Prostate gland (tissue), 2 donors: ENCODE results near the gene VEGFB. TPM values are rescaled to one million over a fixed set of nuclear protein-coding genes. Genes with fewer than 3 reads are reported as not detected.

Source experiments
- DNase-seq: peaks from one replicate; pipeline ENCODE4 v3.0.0-alpha.2; 2019; ENCODE audit warnings: low spot score
- H3K27ac ChIP-seq, 2 donors: fragments of 200-600 bp; sonication (generic); 2 replicates each; pipeline ENCODE4 v1.5.1; 2017 to 2019
- H3K27me3 ChIP-seq: fragments of 200-600 bp; sonication (generic); replicated peaks from 2 replicates; pipeline ENCODE4 v1.5.1; 2019; ENCODE audit not compliant: insufficient read depth
- H3K36me3 ChIP-seq, 2 donors: fragments of 200-600 bp; sonication (generic); 1 replicate in 1 of 2; 2 replicates in 1 of 2; pipeline versions ENCODE4 v1.5.1 to v1.8.1; 2017 to 2019
- H3K4me1 ChIP-seq: fragments of 200-600 bp; sonication (generic); replicated peaks from 2 replicates; pipeline ENCODE4 v1.5.1; 2019
- H3K4me3 ChIP-seq, 2 donors: fragments of 200-600 bp; sonication (generic); 2 replicates each; pipeline ENCODE4 v1.5.1; 2017 to 2019
- H3K9me3 ChIP-seq: fragments of 200-600 bp; sonication (generic); 2 replicates; pipeline ENCODE4 v1.5.1; 2017
- CTCF ChIP-seq, 4 experiments: fragments of 200-600 bp in 2 of 4; fragments of 450-650 bp in 2 of 4; sonication (generic) in 2 of 4; IDR thresholded peaks; 1 replicate in 3 of 4; 2 replicates in 1 of 4; pipeline ENCODE4 v1.5.1; 2016 to 2019; ENCODE audit warnings: antibody characterized with exemption in 4 of 4, mild to moderate bottlenecking in 2 of 4, moderate library complexity in 2 of 4
- POLR2A ChIP-seq: fragments of 450-650 bp; IDR thresholded peaks from one replicate; pipeline ENCODE4 v1.6.1; 2016; ENCODE audit warnings: antibody characterized with exemption, mild to moderate bottlenecking
- POLR2AphosphoS5 ChIP-seq: sonication (generic); formaldehyde crosslinking; IDR thresholded peaks from one replicate; pipeline ENCODE4 v1.6.1; 2017; ENCODE audit warnings: antibody characterized with exemption
- WGBS: methylation state at CpG from one replicate; pipeline ENCODE4 v1.1.5; 2018; 5-methylcytosine and 5-hydroxymethylcytosine counted together
- intact Hi-C: fragments of 100-400 bp; cut with DNase I; formaldehyde crosslinking; loops from one replicate; pipeline ENCODE4 v1.14.2; 2022
- total RNA-seq, 2 donors: library from RNA; depleted of rRNA; stranded (reverse); fragments of >200 nt; gene quantifications; one replicate each; pipeline ENCODE4 v1.1.0, GENCODE V29; 2016

The VEGFB gene
- total RNA-seq, 2 donors from 2014 or later, result 50.9 to 91.2 TPM

GRCh38 chr11:64275841-64276240, 41.5 kb downstream of the VEGFB start:
- Histone ChIP-seq H3K27me3 (no peaks in the 10 kb centered on the region), H3K4me1 (no peaks in the 10 kb centered on the region), H3K27ac (no peak overlapping the region), H3K36me3 (no peaks in the 10 kb centered on the region), H3K9me3 (no peaks in the 10 kb centered on the region), H3K4me3 (no peak overlapping the region)
- WGBS, result 60% methylated on average over 2 of the region's 2 CpGs
- TF ChIP-seq POLR2AphosphoS5 (no peak), CTCF (IDR thresholded peaks at IDR 0.05) (no peak), POLR2A (no peak)
- no peak for DNase-seq
- intact Hi-C loops, result no loop called here

GRCh38 chr11:64276653-64277431, 42.5 kb downstream of the VEGFB start:
- 61% methylated on average over 17 of the region's 17 CpGs for WGBS
- no peaks in the 10 kb centered on the region for H3K4me1 ChIP-seq
- no peaks in the 10 kb centered on the region for H3K9me3 ChIP-seq
- intact Hi-C loops, result no loop called here
- TF ChIP-seq CTCF (IDR thresholded peaks at IDR 0.05) (no peak), POLR2AphosphoS5 (no peak), POLR2A (no peak)
- H3K4me3 ChIP-seq, result no peak overlapping the region
- H3K27me3 ChIP-seq, result no peaks in the 10 kb centered on the region
- DNase-seq, result no peak
- H3K36me3 ChIP-seq, result no peaks in the 10 kb centered on the region
- H3K27ac ChIP-seq, result no peak overlapping the region

- 81% methylated on average over 8 of the region's 8 CpGs for WGBS
Observed at GRCh38 chr11:64278576-64279190, 44.3 kb downstream of the VEGFB start.

GRCh38 chr11:64281957-64282770, 47.8 kb downstream of the VEGFB start:
- WGBS, result 93% methylated on average over 22 of the region's 22 CpGs
- Histone ChIP-seq H3K9me3 (no peaks in the 10 kb centered on the region), H3K4me1 (peaks cover 7% of the 10 kb centered on the region), H3K36me3 (no peaks in the 10 kb centered on the region), H3K27ac (no peak overlapping the region), H3K4me3 (no peak overlapping the region), H3K27me3 (no peaks in the 10 kb centered on the region)
- DNase-seq, result no peak
- intact Hi-C loops, result no loop called here
- TF ChIP-seq POLR2A, result no peak
- TF ChIP-seq POLR2AphosphoS5, result no peak
- TF ChIP-seq CTCF (IDR thresholded peaks at IDR 0.05), result no peak

More at GRCh38 chr11:64278576-64279190, 44.3 kb downstream of the VEGFB start:
- intact Hi-C loops, result no loop called here
- H3K27me3 ChIP-seq, result no peaks in the 10 kb centered on the region
- H3K4me1 ChIP-seq, result peaks cover 4% of the 10 kb centered on the region
- H3K9me3 ChIP-seq, result no peaks in the 10 kb centered on the region
- H3K27ac ChIP-seq, result no peak overlapping the region
- H3K36me3 ChIP-seq, result no peaks in the 10 kb centered on the region
- no peak for DNase-seq
- no peak overlapping the region for H3K4me3 ChIP-seq
- TF ChIP-seq POLR2AphosphoS5, result no peak
- no peak for TF ChIP-seq POLR2A
- TF ChIP-seq CTCF (IDR thresholded peaks at IDR 0.05), result no peak
